ENCODE results near the gene DLX5. TPM values are rescaled to one million over a fixed set of nuclear protein-coding genes. Genes with fewer than 3 reads are reported as not detected.
"Not testable (repeated sequence)": the region's sequence is repeated elsewhere in the genome, so short reads cannot be mapped to it uniquely, and the experiment has no call there.

The DLX5 gene
- total and polyA plus RNA-seq, 4 experiments from 2014 or later = not detected

DNA sequence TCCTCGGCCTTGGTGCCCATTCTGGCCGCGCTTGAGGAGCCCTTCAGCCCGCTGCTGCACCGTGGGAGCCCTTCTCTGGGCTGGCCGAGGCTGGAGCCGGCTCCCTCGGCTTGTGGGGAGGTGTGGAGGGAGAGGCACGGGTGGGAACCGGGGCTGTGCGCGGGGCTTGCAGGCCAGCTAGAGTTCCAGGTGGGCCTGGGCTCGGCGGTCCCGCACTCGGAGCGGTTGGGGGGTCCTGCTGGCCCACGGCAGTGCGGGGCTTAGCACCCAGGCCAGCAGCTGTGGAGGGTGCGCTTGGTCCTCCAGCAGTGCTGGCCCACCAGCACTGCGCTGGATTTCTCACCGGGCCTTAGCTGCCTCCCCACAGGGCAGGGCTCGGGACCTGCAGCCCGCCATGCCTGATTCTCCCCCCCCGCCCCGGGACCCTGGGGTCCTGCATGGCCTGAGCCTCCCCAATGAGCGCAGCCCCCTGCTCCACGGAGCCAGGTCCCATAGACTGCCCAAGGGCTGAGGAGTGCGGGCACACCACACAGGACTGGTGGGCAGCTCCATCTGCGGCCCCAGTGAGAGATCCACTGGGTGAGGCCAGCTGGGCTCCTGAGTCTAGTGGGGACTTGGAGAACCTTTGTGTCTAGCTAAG is 9.7 kb upstream of the DLX5 start:
- H3K36me3 Mint-ChIP-seq; H3K4me1 ChIP-seq (ENCODE audit: insufficient read depth, low read length); H3K4me1 Mint-ChIP-seq; H3K4me3 Mint-ChIP-seq; H3K27ac ChIP-seq (ENCODE audit: low read depth, low read length); intact Hi-C loops (cut with micrococcal nuclease); DNase-seq; H3K27ac Mint-ChIP-seq; H3K9me3 ChIP-seq (ENCODE audit: control insufficient read depth in 1 of 2, low read length in 2 of 2); H3K27me3 ChIP-seq (ENCODE audit: insufficient read depth, low read length); H3K36me3 ChIP-seq (ENCODE audit: insufficient read depth, low read length); POLR2A ChIA-PET (ENCODE audit: partially characterized antibody); H3K9me3 Mint-ChIP-seq; H3K4me3 ChIP-seq (ENCODE audit: low read length in 2 of 2): not testable (repeated sequence)
- CTCF ChIA-PET (ENCODE audit: partially characterized antibody) = interaction anchor here (1.9 kb wide), 1 partner anchor 8 kb away, joined by 4 read pairs; no protein-coding TSS in a partner anchor
- peaks cover 15 to 19% of the 10 kb centered on the region in 2 donors for H3K27me3 Mint-ChIP-seq

GRCh38 chr7:97027427-97028234 is 3.0 kb upstream of the DLX5 start:
- DNase-seq = peak in 4 of 5 donors; percentile 57 to 66 (median 61)
- Mint-ChIP-seq H3K4me3 (peak overlapping the region; percentile 77 to 88 (median 84)), H3K27me3 (peaks cover 51 to 64% of the 10 kb centered on the region in 2 donors), H3K9me3 (peaks cover 0 to 4% (median 0%) of the 10 kb centered on the region in 8 donors), H3K27ac (peak overlapping the region in 2 of 7 donors; percentile 42 to 53), H3K36me3 (no peaks in the 10 kb centered on the region), H3K4me1 (peaks cover 28 to 43% (median 36%) of the 10 kb centered on the region in 4 donors)
- H3K27ac ChIP-seq (ENCODE audit: low read depth, low read length) = no peak overlapping the region
- peak overlapping the region in 1 of 2 donors; percentile 26 for H3K4me3 ChIP-seq (ENCODE audit: low read length in 2 of 2)
- H3K36me3 ChIP-seq (ENCODE audit: insufficient read depth, low read length) = no peaks in the 10 kb centered on the region
- no peaks in the 10 kb centered on the region for H3K9me3 ChIP-seq (ENCODE audit: control insufficient read depth in 1 of 2, low read length in 2 of 2)
- POLR2A ChIA-PET (ENCODE audit: partially characterized antibody) = interaction anchor here (1.1 kb wide), 1 partner anchor 952 kb away, joined by 4 read pairs; no protein-coding TSS in a partner anchor
- H3K27me3 ChIP-seq (ENCODE audit: insufficient read depth, low read length) = peaks cover 43% of the 10 kb centered on the region
- intact Hi-C loops (cut with micrococcal nuclease) = loop anchor here (1.0 to 5.0 kb wide), 2 partner anchors 150 to 952 kb away; no protein-coding TSS in a partner anchor
- CTCF ChIA-PET (ENCODE audit: partially characterized antibody) = interaction anchor here (0.6 to 5.9 kb wide), 23 partner anchors 8 to 1518 kb away, joined by 3 to 61 read pairs (median 4); no protein-coding TSS in a partner anchor
- H3K4me1 ChIP-seq (ENCODE audit: insufficient read depth, low read length) = peaks cover 17% of the 10 kb centered on the region

- Histone ChIP-seq H3K4me3 (ENCODE audit: low read length in 2 of 2) (peak overlapping the region in 1 of 2 donors; percentile 26), H3K9me3 (ENCODE audit: control insufficient read depth in 1 of 2, low read length in 2 of 2) (no peaks in the 10 kb centered on the region), H3K36me3 (ENCODE audit: insufficient read depth, low read length) (no peaks in the 10 kb centered on the region), H3K4me1 (ENCODE audit: insufficient read depth, low read length) (peaks cover 17% of the 10 kb centered on the region), H3K27ac (ENCODE audit: low read depth, low read length) (no peak overlapping the region), H3K27me3 (ENCODE audit: insufficient read depth, low read length) (peaks cover 50% of the 10 kb centered on the region)
- H3K9me3 Mint-ChIP-seq = peaks cover 0 to 4% (median 0%) of the 10 kb centered on the region in 8 donors
- H3K27ac Mint-ChIP-seq = peak overlapping the region in 2 of 7 donors; percentile 20 to 29
- peak overlapping the region; percentile 77 to 88 (median 84) for H3K4me3 Mint-ChIP-seq
- no peak for DNase-seq
- ChIA-PET CTCF (ENCODE audit: partially characterized antibody) (interaction anchor here (0.7 to 5.9 kb wide), 27 partner anchors 8 to 1517 kb away, joined by 3 to 61 read pairs (median 4); no protein-coding TSS in a partner anchor), POLR2A (ENCODE audit: partially characterized antibody) (interaction anchor here (1.1 kb wide), 1 partner anchor 951 kb away, joined by 4 read pairs; no protein-coding TSS in a partner anchor)
- intact Hi-C loops (cut with micrococcal nuclease) = loop anchor here (1.0 to 5.0 kb wide), 2 partner anchors 150 to 952 kb away; no protein-coding TSS in a partner anchor
- H3K4me1 Mint-ChIP-seq = peaks cover 35 to 51% (median 43%) of the 10 kb centered on the region in 4 donors
- H3K36me3 Mint-ChIP-seq = no peaks in the 10 kb centered on the region
- H3K27me3 Mint-ChIP-seq = peaks cover 56 to 71% of the 10 kb centered on the region in 2 donors
These were observed 2.2 kb upstream of the DLX5 start for GRCh38 chr7:97026715-97027426.

GRCh38 chr7:97025983-97026714 is 1.5 kb upstream of the DLX5 start:
- Histone ChIP-seq H3K4me1 (ENCODE audit: insufficient read depth, low read length) (peaks cover 17% of the 10 kb centered on the region), H3K27me3 (ENCODE audit: insufficient read depth, low read length) (peaks cover 55% of the 10 kb centered on the region), H3K9me3 (ENCODE audit: control insufficient read depth in 1 of 2, low read length in 2 of 2) (no peaks in the 10 kb centered on the region), H3K36me3 (ENCODE audit: insufficient read depth, low read length) (no peaks in the 10 kb centered on the region), H3K27ac (ENCODE audit: low read depth, low read length) (no peak overlapping the region), H3K4me3 (ENCODE audit: low read length in 2 of 2) (no peak overlapping the region)
- DNase-seq = no peak
- Mint-ChIP-seq H3K36me3 (no peaks in the 10 kb centered on the region), H3K4me1 (peaks cover 35 to 54% (median 47%) of the 10 kb centered on the region in 4 donors), H3K27me3 (peaks cover 60 to 70% of the 10 kb centered on the region in 2 donors), H3K9me3 (peaks cover 0 to 7% (median 0%) of the 10 kb centered on the region in 8 donors), H3K4me3 (peak overlapping the region; percentile 21 to 88 (median 84)), H3K27ac (peak overlapping the region in 2 of 7 donors; percentile 20 to 29)
- ChIA-PET CTCF (ENCODE audit: partially characterized antibody) (interaction anchor here (0.8 to 5.9 kb wide), 10 partner anchors 9 to 1514 kb away, joined by 3 to 61 read pairs (median 4); no protein-coding TSS in a partner anchor), POLR2A (ENCODE audit: partially characterized antibody) (no interaction called here)
- intact Hi-C loops (cut with micrococcal nuclease) = loop anchor here (5.0 kb wide), 1 partner anchor 151 kb away; no protein-coding TSS in a partner anchor

- Mint-ChIP-seq H3K27ac (no peak overlapping the region), H3K9me3 (peaks cover 0 to 9% (median 1%) of the 10 kb centered on the region in 8 donors), H3K27me3 (peaks cover 64 to 74% of the 10 kb centered on the region in 2 donors), H3K4me3 (peak overlapping the region in 2 of 8 donors; percentile 2 to 13), H3K36me3 (no peaks in the 10 kb centered on the region), H3K4me1 (peaks cover 35 to 60% (median 49%) of the 10 kb centered on the region in 4 donors)
- Histone ChIP-seq H3K4me3 (ENCODE audit: low read length in 2 of 2) (no peak overlapping the region), H3K4me1 (ENCODE audit: insufficient read depth, low read length) (peaks cover 17% of the 10 kb centered on the region), H3K27me3 (ENCODE audit: insufficient read depth, low read length) (peaks cover 55% of the 10 kb centered on the region), H3K27ac (ENCODE audit: low read depth, low read length) (no peak overlapping the region), H3K9me3 (ENCODE audit: control insufficient read depth in 1 of 2, low read length in 2 of 2) (no peaks in the 10 kb centered on the region), H3K36me3 (ENCODE audit: insufficient read depth, low read length) (no peaks in the 10 kb centered on the region)
- no peak for DNase-seq
- intact Hi-C loops (cut with micrococcal nuclease) = loop anchor here (5.0 kb wide), 1 partner anchor 152 kb away; no protein-coding TSS in a partner anchor
- ChIA-PET CTCF (ENCODE audit: partially characterized antibody) (interaction anchor here (5.9 kb wide), 1 partner anchor 1109 kb away, joined by 61 read pairs; no protein-coding TSS in a partner anchor), POLR2A (ENCODE audit: partially characterized antibody) (no interaction called here)
These were observed 484 bp upstream of the DLX5 start for GRCh38 chr7:97025130-97025499.

DNA sequence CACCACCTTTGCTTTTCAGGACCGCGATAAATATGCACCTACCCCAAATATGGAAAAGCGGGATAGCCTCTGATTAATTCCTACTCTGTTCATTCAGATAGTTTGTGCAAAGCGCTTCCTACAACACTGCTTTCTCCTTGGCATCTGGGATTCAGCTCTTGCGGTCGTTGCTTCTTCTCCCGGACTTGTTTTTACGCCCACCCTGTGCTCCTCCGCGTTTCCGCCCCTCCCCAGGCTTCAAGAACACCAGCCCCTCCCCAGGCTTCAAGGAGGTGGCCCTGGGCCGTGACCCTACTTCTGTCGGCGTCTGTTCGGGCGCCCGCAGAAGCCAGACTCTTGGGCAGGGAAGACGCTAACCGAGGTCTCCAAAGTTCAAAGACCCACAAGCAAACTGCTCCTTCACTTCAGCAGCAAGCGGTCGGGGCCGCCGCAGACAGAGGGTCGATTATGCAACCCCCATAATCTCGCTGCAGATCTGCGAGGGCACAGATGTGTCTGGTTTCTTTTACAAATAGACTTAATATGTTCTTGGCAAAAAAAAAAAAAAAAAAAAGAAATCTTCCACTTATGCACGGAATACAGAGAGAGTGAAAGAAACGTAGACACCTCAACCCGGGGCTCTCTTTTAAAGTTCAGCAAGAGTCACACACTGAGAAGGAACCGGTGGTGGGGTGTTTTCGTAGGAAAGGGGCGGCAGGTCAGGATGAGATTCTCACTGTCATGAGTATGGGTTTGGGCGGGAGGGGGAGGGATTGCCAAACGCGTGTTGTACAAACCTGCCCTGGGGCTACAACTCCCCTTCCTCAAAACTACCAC is 1.9 kb downstream of the DLX5 start:
- Histone ChIP-seq H3K4me3 (ENCODE audit: low read length in 2 of 2) (no peak overlapping the region), H3K27ac (ENCODE audit: low read depth, low read length) (no peak overlapping the region), H3K27me3 (ENCODE audit: insufficient read depth, low read length) (peaks cover 60% of the 10 kb centered on the region), H3K4me1 (ENCODE audit: insufficient read depth, low read length) (peaks cover 17% of the 10 kb centered on the region), H3K9me3 (ENCODE audit: control insufficient read depth in 1 of 2, low read length in 2 of 2) (no peaks in the 10 kb centered on the region), H3K36me3 (ENCODE audit: insufficient read depth, low read length) (no peaks in the 10 kb centered on the region)
- H3K9me3 Mint-ChIP-seq = peaks cover 0 to 9% (median 1%) of the 10 kb centered on the region in 8 donors
- peaks cover 34 to 67% (median 51%) of the 10 kb centered on the region in 4 donors for H3K4me1 Mint-ChIP-seq
- H3K27ac Mint-ChIP-seq = peak overlapping the region in 2 of 7 donors; percentile 3 to 13
- DNase-seq = no peak
- ChIA-PET POLR2A (ENCODE audit: partially characterized antibody) (no interaction called here), CTCF (ENCODE audit: partially characterized antibody) (no interaction called here)
- intact Hi-C loops (cut with micrococcal nuclease) = no loop called here
- H3K36me3 Mint-ChIP-seq = no peaks in the 10 kb centered on the region
- H3K27me3 Mint-ChIP-seq = peaks cover 72 to 87% of the 10 kb centered on the region in 2 donors
- H3K4me3 Mint-ChIP-seq = peak overlapping the region in 6 of 8 donors; percentile 29 to 66 (median 46)
